T47D (cell line): ENCODE measurements around the gene GPRIN1.

ENCODE experiments used
- DNase-seq, 2 experiments: peaks; one replicate each; pipeline versions ENCODE4 v3.0.0 to v3.0.0-alpha.2; 2011 to 2012; ENCODE audit warnings: low read depth in 1 of 2, low spot score in 1 of 2
- JUND ChIP-seq: IDR thresholded peaks from 2 replicates; pipeline ENCODE4 v1.6.1; 2012; ENCODE audit warnings: low read depth
- in situ Hi-C: cut with HindIII; loops from 2 replicates; pipeline ENCODE4 v1.10.0; 2016; ENCODE audit warnings: low sequenced_read_pairs, low pct_unique_long_range_greater_than_20kb

Gene GPRIN1

GRCh38 chr5:176638437-176638836 is 28.5 kb upstream of the GPRIN1 start:
- in situ Hi-C loops = no loop called here
- DNase-seq = no peak
- no peak for TF ChIP-seq JUND

DNA sequence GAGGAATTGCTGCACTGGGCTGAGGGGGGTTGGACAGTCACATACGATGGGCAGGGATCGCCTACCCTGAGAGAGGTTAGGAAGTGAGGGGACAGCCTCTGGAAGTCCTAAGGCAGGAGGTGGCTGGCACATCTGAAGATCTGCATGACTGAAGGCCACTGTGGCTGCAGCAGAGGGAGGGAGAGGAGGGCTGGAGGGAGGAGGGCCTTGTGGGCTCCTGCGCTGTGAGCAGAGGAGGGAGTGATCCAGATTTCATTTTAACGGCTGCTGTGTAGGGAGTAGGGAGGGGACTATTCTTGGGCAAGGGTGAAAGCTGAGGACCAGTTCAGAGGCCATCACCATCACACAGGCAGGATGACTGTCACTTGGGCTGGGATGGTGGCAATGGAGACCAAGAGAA is 27.6 kb upstream of the GPRIN1 start:
- DNase-seq = no peak
- TF ChIP-seq JUND = no peak
- in situ Hi-C loops = no loop called here

GRCh38 chr5:176636426-176636825 is 26.5 kb upstream of the GPRIN1 start:
- no peak for TF ChIP-seq JUND
- DNase-seq = no peak
- in situ Hi-C loops = no loop called here

- in situ Hi-C loops = no loop called here
- no peak for DNase-seq
Measured at GRCh38 chr5:176633598-176633997, 23.6 kb upstream of the GPRIN1 start.

DNA sequence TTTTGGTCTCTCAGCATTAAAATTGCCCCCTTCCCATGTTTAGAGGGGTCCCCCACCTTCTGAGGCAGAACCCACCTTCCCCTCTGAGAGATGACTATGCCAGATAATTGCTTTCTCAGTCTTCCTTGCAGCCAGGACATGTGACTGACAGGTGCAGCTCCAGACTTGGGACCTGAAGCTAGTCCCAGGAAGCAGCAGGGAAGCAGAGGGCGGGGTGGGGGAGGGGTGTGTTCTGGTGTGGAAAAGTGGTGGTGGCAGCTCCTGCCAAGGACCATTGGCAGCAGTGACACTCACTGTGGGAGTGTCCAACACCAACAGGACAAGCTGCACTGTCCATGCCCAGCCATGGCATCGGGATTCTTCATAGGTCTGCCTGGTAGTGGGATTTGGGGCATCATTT is 22.8 kb upstream of the GPRIN1 start:
- in situ Hi-C loops = no loop called here
- DNase-seq = no peak
- TF ChIP-seq JUND = no peak

More at GRCh38 chr5:176633598-176633997, 23.6 kb upstream of the GPRIN1 start:
- TF ChIP-seq JUND = no peak

GRCh38 chr5:176631383-176632200 is 21.6 kb upstream of the GPRIN1 start:
- DNase-seq = no peak
- TF ChIP-seq JUND = no peak
- in situ Hi-C loops = no loop called here

DNA sequence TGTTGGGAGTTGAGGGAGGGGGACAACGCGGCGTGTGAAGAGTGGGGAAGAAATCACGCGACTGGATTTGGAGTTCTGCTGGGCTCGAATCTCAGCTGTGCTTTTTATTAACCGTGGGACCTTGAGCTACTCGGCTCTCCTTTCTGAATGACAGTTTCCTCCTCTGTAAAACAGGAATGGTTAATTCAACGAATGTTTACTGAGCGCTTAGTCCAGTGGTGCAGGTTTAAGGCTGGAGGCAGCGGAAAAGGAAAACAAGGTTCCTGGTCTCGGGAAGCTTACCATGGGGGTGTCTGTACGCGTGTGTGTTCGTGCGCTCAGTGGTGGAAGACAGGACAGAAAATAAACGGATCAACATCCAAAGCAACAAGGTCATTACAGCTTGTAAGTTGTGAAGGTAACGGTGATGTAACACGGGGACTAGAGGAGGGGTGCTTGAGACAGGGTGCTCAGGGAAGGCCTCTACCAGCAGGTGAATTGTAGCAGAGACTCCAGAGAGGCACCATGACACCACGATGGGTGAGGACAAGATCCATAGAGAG is 20.8 kb upstream of the GPRIN1 start:
- in situ Hi-C loops = no loop called here
- TF ChIP-seq JUND = no peak
- DNase-seq = peak in 1 of 2 experiments; percentile 72

DNA sequence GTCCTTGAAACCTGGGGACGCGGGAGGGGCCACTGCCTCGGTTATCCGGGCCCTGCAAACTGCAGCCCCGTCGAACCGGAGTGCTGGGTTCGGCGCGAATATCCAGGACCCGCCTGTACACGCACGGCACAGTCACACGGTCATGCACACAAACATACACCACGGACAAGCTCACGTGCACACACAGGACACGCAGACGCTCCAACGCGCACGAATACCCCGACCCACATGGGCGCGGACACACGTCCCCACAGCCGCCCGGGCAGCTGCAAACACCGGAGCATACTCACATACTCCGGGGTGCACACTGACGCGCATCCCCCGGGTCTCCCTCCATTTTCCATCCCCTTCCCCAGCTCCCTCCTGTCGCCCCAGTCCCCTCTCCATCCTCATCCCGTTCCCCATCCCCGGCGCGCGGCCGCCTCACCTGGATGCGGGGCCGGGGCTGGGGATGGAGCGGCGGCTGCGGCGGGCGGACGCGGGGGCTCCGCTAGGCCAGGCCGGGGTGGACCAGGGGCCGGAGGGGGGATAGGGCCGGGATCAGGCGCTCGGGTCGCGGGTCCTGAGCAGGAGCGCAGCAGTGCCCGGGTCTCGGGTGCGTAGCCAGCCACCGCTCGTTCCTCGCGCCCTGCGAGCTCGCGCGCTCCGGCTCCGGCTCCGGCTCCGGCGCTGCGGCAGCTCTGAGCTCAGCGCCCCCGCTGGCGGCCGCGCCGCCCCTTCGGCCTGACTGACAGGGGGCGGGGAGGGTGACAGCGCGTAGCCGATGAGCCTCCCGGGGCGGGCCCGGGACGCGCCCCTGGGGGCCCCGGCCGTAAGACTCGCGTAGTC is 20.1 kb upstream of the GPRIN1 start, which contains the start of the genes EIF4E1B and SNCB:
EIF4E1B (plus strand) TSS at position 823 of the 828 bp plus-strand sequence. CDS start 12,113 bp downstream, outside the sequence.
SNCB (minus strand) TSS at position 682 of the 828 bp plus-strand sequence. CDS start 880 bp downstream, outside the sequence.
- in situ Hi-C loops = no loop called here
- DNase-seq = peak; percentile 76 to 86
- no peak for TF ChIP-seq JUND

DNA sequence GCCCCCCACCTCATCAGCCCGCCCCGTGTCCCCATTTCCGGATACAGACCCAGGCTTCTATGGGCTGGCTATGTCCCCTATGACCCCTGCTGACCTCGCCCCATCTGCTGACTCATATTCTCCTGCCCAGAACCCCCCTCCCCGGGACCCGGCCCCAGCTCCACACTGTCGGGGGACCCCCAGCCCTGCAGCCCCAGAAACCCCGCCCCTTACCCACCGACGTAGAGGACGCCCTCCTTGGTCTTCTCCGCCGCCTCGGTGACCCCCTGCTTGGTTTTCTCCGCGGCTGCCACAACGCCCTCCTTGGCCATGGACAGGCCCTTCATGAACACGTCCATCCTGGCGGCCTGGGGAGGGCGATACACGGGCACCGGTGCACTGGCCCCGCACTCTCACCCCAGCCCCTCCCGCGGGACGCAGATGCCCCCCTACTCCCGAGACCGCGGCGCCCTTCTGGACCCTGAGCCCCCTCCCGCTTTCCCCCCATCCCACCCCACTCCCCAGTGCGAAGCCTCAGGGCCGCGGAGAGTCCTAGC is 19.4 kb upstream of the GPRIN1 start:
- TF ChIP-seq JUND = no peak
- in situ Hi-C loops = no loop called here
- no peak for DNase-seq

- TF ChIP-seq JUND = no peak
- no peak for DNase-seq
- in situ Hi-C loops = no loop called here
Measured at GRCh38 chr5:176628406-176629228, 18.7 kb upstream of the GPRIN1 start.

DNA sequence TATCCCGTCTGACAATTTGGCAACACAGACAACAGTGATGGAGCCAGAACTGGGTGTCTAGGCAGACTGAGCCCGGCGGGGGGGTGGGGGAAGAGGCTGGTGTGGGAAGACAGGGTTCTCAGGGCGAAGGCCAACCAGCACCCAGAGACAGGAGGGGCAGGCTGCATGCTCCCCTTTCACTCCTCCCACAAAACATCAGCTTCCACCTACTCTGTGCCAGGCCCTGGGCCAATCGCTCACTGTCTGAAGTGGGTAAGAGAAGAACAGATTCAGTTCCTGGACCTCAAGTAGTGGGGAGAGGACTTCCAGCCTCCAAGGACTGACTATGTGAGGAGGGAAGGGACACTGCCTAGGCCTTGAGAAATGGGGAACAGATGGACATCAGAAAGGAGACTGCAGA is 17.6 kb upstream of the GPRIN1 start:
- no peak for TF ChIP-seq JUND
- in situ Hi-C loops = no loop called here
- DNase-seq = no peak

GRCh38 chr5:176626876-176627236 is 16.9 kb upstream of the GPRIN1 start:
- in situ Hi-C loops = no loop called here
- no peak for TF ChIP-seq JUND
- no peak for DNase-seq
